Measurements from ENCODE around the gene TCF7L1.

Gene TCF7L1

DNA sequence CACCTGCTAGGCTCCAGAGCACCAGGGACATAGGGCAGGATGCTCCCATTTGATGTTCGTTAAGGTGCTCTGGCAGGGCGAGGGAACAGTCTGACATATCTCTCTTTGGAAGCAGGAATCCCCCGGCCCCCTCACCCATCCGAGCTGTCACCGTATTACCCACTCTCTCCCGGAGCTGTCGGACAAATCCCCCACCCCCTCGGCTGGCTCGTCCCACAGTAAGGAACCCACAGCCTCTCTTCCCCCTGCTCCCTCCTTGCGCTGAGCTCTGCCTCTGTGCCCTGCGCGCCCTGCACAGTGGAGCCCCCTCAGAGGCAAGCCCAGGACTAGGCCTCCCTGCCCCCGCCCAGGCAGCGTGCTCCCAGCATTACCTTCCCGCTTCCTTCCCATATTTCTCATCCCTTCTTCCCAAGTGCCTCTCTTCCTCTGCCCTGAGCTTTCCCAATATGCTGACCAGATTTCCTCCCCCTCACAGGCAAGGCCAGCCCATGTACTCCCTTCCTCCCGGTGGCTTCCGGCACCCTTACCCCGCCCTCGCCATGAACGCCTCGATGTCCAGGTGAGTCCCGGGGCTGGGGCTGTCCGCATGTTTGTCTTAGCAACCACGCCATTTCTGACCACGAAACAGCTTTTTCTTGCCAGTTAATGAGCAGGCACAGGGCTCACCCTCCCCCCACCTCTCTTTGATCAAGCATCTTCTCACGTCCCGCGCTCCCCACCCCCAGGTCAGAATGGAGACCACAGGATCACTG lies 170.8 kb downstream of the TCF7L1 start:
- Histone ChIP-seq H3K9me3 (ENCODE audit: insufficient read depth, low read depth, low read length) (no peaks in the 10 kb centered on the region), H3K4me2 (ENCODE audit: low read depth, low read length, poor library complexity, severe bottlenecking) (no peak overlapping the region), H4K20me1 (ENCODE audit: insufficient read depth, low read length, poor library complexity, severe bottlenecking) (no peaks in the 10 kb centered on the region), H3K9me2 (replicated peaks; ENCODE audit: low read depth, low read length) (no peaks in the 10 kb centered on the region), H3K79me2 (ENCODE audit: insufficient read depth, low read length) (no peaks in the 10 kb centered on the region), H3F3A (ENCODE audit: low read depth) (no peaks in the 10 kb centered on the region), H3K36me3 (ENCODE audit: insufficient read depth, low read length) (no peaks in the 10 kb centered on the region), H3K27me3 (ENCODE audit: insufficient read depth, low read length, poor library complexity, severe bottlenecking) (no peaks in the 10 kb centered on the region), H3K4me3 (ENCODE audit: low read length, poor library complexity, severe bottlenecking) (no peak overlapping the region), H2AFZ (ENCODE audit: low read length) (no peak overlapping the region), H3K4me1 (ENCODE audit: insufficient read depth, low read length, poor library complexity, severe bottlenecking) (peaks cover 11% of the 10 kb centered on the region), H3K9ac (ENCODE audit: low read depth, low read length, poor library complexity, severe bottlenecking) (no peak overlapping the region)
- no peak for TF ChIP-seq EZH2phosphoT487 (IDR thresholded peaks at IDR 0.05; ENCODE audit: borderline replicate concordance)
- TF ChIP-seq, protein P1, sequence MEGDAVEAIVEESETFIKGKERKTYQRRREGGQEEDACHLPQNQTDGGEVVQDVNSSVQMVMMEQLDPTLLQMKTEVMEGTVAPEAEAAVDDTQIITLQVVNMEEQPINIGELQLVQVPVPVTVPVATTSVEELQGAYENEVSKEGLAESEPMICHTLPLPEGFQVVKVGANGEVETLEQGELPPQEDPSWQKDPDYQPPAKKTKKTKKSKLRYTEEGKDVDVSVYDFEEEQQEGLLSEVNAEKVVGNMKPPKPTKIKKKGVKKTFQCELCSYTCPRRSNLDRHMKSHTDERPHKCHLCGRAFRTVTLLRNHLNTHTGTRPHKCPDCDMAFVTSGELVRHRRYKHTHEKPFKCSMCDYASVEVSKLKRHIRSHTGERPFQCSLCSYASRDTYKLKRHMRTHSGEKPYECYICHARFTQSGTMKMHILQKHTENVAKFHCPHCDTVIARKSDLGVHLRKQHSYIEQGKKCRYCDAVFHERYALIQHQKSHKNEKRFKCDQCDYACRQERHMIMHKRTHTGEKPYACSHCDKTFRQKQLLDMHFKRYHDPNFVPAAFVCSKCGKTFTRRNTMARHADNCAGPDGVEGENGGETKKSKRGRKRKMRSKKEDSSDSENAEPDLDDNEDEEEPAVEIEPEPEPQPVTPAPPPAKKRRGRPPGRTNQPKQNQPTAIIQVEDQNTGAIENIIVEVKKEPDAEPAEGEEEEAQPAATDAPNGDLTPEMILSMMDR (conservative IDR thresholded peaks at IDR 0.05; ENCODE audit: low read length) = no peak

DNA sequence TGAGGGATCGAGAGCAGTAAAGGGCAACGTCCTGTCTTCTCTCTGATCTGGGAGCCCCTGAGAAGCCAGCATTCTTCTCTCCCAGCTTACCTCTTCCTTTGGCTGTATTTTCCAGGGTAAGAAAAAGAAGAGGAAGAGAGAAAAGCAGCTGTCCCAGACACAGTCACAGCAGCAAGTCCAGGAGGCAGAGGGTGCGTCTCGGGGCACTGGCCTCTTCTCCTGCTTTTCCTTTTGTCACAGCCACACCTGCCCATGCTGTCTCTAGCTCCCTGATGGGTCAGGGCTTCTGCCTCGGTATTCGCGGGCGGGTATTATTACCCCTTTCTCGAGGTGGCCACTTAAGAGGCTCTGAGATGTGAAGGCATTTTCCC lies 174.3 kb downstream of the TCF7L1 start:
- peaks cover 16% of the 10 kb centered on the region for H3K4me1 ChIP-seq (ENCODE audit: insufficient read depth, low read length, poor library complexity, severe bottlenecking)
- no peaks in the 10 kb centered on the region for H3K36me3 ChIP-seq (ENCODE audit: insufficient read depth, low read length)
- H3K4me2 ChIP-seq (ENCODE audit: low read depth, low read length, poor library complexity, severe bottlenecking) = peak overlapping the region; percentile 71
- H3K4me3 ChIP-seq (ENCODE audit: low read length, poor library complexity, severe bottlenecking) = peak overlapping the region; percentile 67
- H3K9me2 ChIP-seq (replicated peaks; ENCODE audit: low read depth, low read length) = no peaks in the 10 kb centered on the region
- H4K20me1 ChIP-seq (ENCODE audit: insufficient read depth, low read length, poor library complexity, severe bottlenecking) = no peaks in the 10 kb centered on the region
- no peaks in the 10 kb centered on the region for H3F3A ChIP-seq (ENCODE audit: low read depth)
- H2AFZ ChIP-seq (ENCODE audit: low read length) = peak overlapping the region; percentile 86; the same call in 1 of the 2 replicates
- no peaks in the 10 kb centered on the region for H3K79me2 ChIP-seq (ENCODE audit: insufficient read depth, low read length)
- H3K9ac ChIP-seq (ENCODE audit: low read depth, low read length, poor library complexity, severe bottlenecking) = peak overlapping the region; percentile 55
- no peaks in the 10 kb centered on the region for H3K9me3 ChIP-seq (ENCODE audit: insufficient read depth, low read depth, low read length)
- H3K27me3 ChIP-seq (ENCODE audit: insufficient read depth, low read length, poor library complexity, severe bottlenecking) = no peaks in the 10 kb centered on the region
- TF ChIP-seq EZH2phosphoT487 (IDR thresholded peaks at IDR 0.05; ENCODE audit: borderline replicate concordance) = no peak
- TF ChIP-seq, protein P1 (conservative IDR thresholded peaks at IDR 0.05; ENCODE audit: low read length) = no peak

DNA sequence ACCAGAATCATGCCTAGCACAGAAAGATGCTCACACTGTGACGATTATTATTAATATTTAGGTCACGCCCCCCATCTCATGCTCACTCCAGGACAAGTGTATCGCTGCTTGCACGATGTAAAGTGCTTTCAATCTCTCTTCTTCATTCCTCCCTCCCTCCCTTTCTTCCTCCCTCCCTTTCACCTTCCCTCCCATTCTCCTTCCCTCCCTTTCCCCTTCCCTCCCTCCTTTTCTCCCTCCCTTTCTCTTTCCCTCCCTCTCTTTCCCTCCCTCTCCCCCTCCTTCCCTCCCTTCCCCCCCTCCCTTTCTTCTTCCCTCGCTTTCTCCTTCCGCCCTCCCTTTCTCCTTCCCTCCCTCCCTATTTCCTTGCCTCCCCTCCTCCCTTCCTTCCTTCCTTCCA lies 175.0 kb downstream of the TCF7L1 start:
- Histone ChIP-seq H3K4me1 (ENCODE audit: insufficient read depth, low read length, poor library complexity, severe bottlenecking) (peaks cover 16% of the 10 kb centered on the region), H4K20me1 (ENCODE audit: insufficient read depth, low read length, poor library complexity, severe bottlenecking) (no peaks in the 10 kb centered on the region), H3K4me2 (ENCODE audit: low read depth, low read length, poor library complexity, severe bottlenecking) (no peak overlapping the region), H3K9me3 (ENCODE audit: insufficient read depth, low read depth, low read length) (no peaks in the 10 kb centered on the region), H3F3A (ENCODE audit: low read depth) (no peaks in the 10 kb centered on the region), H3K9me2 (replicated peaks; ENCODE audit: low read depth, low read length) (no peaks in the 10 kb centered on the region), H3K36me3 (ENCODE audit: insufficient read depth, low read length) (no peaks in the 10 kb centered on the region), H3K4me3 (ENCODE audit: low read length, poor library complexity, severe bottlenecking) (no peak overlapping the region), H3K9ac (ENCODE audit: low read depth, low read length, poor library complexity, severe bottlenecking) (no peak overlapping the region), H2AFZ (ENCODE audit: low read length) (no peak overlapping the region), H3K79me2 (ENCODE audit: insufficient read depth, low read length) (no peaks in the 10 kb centered on the region), H3K27me3 (ENCODE audit: insufficient read depth, low read length, poor library complexity, severe bottlenecking) (no peaks in the 10 kb centered on the region)
- TF ChIP-seq, protein P1 (conservative IDR thresholded peaks at IDR 0.05; ENCODE audit: low read length) = no peak
